Keratinocyte (primary cell): ENCODE data around the gene SLC35A1. TPM values are rescaled to one million over a fixed set of nuclear protein-coding genes. Genes with fewer than 3 reads are reported as not detected.

Source experiments
- DNase-seq: peaks from one replicate; pipeline ENCODE4 v3.0.0-alpha.2; 2011; ENCODE audit warnings: low read depth, missing footprints, low spot score
- FAIRE-seq: peaks from 2 replicates; lab custom pipeline; 2011; peaks lifted over from hg19 to GRCh38; lab: Jason Lieb, UNC
- H2AFZ ChIP-seq: 2 replicates; pipeline ENCODE4 v1.6.0; 2012; ENCODE audit warnings: low read length, control low read depth, inconsistent platforms; ENCODE audit not compliant: control insufficient read depth
- H3K27ac ChIP-seq: 2 replicates; pipeline ENCODE4 v1.5.1; 2011; ENCODE audit warnings: low read length; ENCODE audit not compliant: control insufficient read depth, insufficient read depth
- H3K27me3 ChIP-seq: 3 replicates; pipeline ENCODE4 v1.6.0; 2011; ENCODE audit warnings: low read length; ENCODE audit not compliant: control insufficient read depth, insufficient read depth; ENCODE audit errors: extremely low read depth
- H3K36me3 ChIP-seq, 2 experiments: 2 replicates in 1 of 2; 3 replicates in 1 of 2; pipeline ENCODE4 v1.5.1; 2011; ENCODE audit warnings: low read length in 2 of 2, mild to moderate bottlenecking in 1 of 2; ENCODE audit not compliant: control insufficient read depth in 2 of 2, insufficient read depth in 2 of 2; ENCODE audit errors: extremely low read depth in 1 of 2
- H3K4me1 ChIP-seq: 3 replicates; pipeline ENCODE4 v1.5.1; 2011; ENCODE audit warnings: low read length; ENCODE audit not compliant: control insufficient read depth, insufficient read depth; ENCODE audit errors: extremely low read depth
- H3K4me2 ChIP-seq: 3 replicates; pipeline ENCODE4 v1.6.0; 2011; ENCODE audit warnings: low read depth, low read length; ENCODE audit not compliant: control insufficient read depth, insufficient read depth; ENCODE audit errors: extremely low read depth
- H3K4me3 ChIP-seq, 3 experiments: fragments of 200-600 bp in 1 of 3; sonication (generic) in 1 of 3; 2 replicates in 2 of 3; 3 replicates in 1 of 3; pipeline ENCODE4 v1.5.1; 2011 to 2016; ENCODE audit warnings: low read length in 3 of 3, mild to moderate bottlenecking in 3 of 3, control low read depth in 2 of 3, inconsistent platforms in 1 of 3, low read depth in 1 of 3, mixed read lengths in 1 of 3, mixed run types in 1 of 3, moderate library complexity in 1 of 3; ENCODE audit not compliant: control insufficient read depth in 2 of 3, insufficient read depth in 2 of 3; ENCODE audit errors: extremely low read depth in 1 of 3
- H3K79me2 ChIP-seq: 2 replicates; pipeline ENCODE4 v1.6.0; 2012; ENCODE audit warnings: low read length; ENCODE audit not compliant: control insufficient read depth, insufficient read depth
- H3K9ac ChIP-seq: 3 replicates; pipeline ENCODE4 v1.6.0; 2011; ENCODE audit warnings: low read length; ENCODE audit not compliant: control insufficient read depth, insufficient read depth; ENCODE audit errors: extremely low read depth
- H3K9me1 ChIP-seq: 3 replicates; pipeline ENCODE4 v1.6.0; 2011; ENCODE audit warnings: low read length; ENCODE audit not compliant: control insufficient read depth, insufficient read depth; ENCODE audit errors: extremely low read depth
- H3K9me3 ChIP-seq: 2 replicates; pipeline ENCODE4 v1.5.1; 2012; ENCODE audit warnings: low read depth, low read length; ENCODE audit not compliant: control insufficient read depth
- H4K20me1 ChIP-seq: 3 replicates; pipeline ENCODE4 v1.6.0; 2011; ENCODE audit warnings: low read length; ENCODE audit not compliant: control insufficient read depth, insufficient read depth; ENCODE audit errors: extremely low read depth
- EZH2 ChIP-seq: IDR thresholded peaks from one replicate; pipeline ENCODE4 v1.6.1; 2012; ENCODE audit warnings: inconsistent platforms, mild to moderate bottlenecking, low read length, moderate library complexity
- dilution Hi-C: fragments of 300-500 bp; cut with MboI; formaldehyde crosslinking; loops from one replicate; pipeline ENCODE4 v1.7.0; 2020; ENCODE audit warnings: low sequenced_read_pairs; ENCODE audit not compliant: extremely low pct_ligation_motif_present
- polyA plus RNA-seq, 5 experiments: library from polyadenylated mRNA; depleted of rRNA in 3 of 5; stranded (reverse) in 3 of 5; stranded (forward) in 1 of 5; unstranded in 1 of 5; fragments of >200 nt; gene quantifications; 1 replicate in 1 of 5; 2 replicates in 3 of 5; 3 replicates in 1 of 5; pipeline versions ENCODE4 v1.2.1 to v1.2.3, GENCODE V29; 2011 to 2012; ENCODE audit warnings: missing spikeins in 2 of 5, low read depth in 1 of 5, low replicate concordance in 1 of 5
- TF ChIP-seq, protein P1 (sequence below), 3 experiments: IDR thresholded peaks in 1 of 3; conservative IDR thresholded peaks in 1 of 3; optimal IDR thresholded peaks in 1 of 3; 2 replicates in 2 of 3; 3 replicates in 1 of 3; pipeline versions ENCODE3 to v1.5.1; 2011; ENCODE audit warnings: low read length in 3 of 3, mild to moderate bottlenecking in 3 of 3, moderate library complexity in 2 of 3, control low read depth in 1 of 3, inconsistent platforms in 1 of 3; ENCODE audit not compliant: insufficient read depth in 2 of 3; ENCODE audit errors: extremely low read depth in 1 of 3

Gene SLC35A1
- polyA plus RNA-seq, 1 donor (not counting 4 experiments of a cell fraction or from before 2014, with no cell fraction given): 25.1 TPM

DNA sequence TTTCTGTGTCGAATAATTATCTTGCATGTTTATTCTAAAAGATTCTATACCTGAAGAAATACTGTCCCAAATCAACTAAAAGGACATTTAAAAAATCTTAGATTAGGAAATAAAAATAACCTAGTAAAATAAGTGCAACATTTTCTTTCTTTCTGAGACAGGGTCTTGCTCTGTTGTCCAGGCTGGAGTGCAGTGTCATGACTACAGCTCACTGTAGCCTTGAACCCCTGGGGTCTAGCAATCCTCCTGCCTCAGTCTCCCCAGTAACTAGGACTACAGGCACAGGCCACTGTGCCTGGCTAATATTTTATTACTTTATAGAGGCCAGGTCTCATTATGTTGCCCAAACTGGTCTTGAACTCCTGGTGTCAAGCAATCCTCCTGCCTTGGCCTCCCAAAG, 68.3 kb downstream of the SLC35A1 start:
- no peaks in the 10 kb centered on the region for H3K9me1 ChIP-seq
- H3K9me3 ChIP-seq: no peaks in the 10 kb centered on the region
- no peak overlapping the region for H3K4me2 ChIP-seq
- TF ChIP-seq EZH2: no peak
- TF ChIP-seq, protein P1, sequence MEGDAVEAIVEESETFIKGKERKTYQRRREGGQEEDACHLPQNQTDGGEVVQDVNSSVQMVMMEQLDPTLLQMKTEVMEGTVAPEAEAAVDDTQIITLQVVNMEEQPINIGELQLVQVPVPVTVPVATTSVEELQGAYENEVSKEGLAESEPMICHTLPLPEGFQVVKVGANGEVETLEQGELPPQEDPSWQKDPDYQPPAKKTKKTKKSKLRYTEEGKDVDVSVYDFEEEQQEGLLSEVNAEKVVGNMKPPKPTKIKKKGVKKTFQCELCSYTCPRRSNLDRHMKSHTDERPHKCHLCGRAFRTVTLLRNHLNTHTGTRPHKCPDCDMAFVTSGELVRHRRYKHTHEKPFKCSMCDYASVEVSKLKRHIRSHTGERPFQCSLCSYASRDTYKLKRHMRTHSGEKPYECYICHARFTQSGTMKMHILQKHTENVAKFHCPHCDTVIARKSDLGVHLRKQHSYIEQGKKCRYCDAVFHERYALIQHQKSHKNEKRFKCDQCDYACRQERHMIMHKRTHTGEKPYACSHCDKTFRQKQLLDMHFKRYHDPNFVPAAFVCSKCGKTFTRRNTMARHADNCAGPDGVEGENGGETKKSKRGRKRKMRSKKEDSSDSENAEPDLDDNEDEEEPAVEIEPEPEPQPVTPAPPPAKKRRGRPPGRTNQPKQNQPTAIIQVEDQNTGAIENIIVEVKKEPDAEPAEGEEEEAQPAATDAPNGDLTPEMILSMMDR (optimal IDR thresholded peaks at IDR 0.05 in 1 of 3, IDR thresholded peaks at IDR 0.05 in 1 of 3, conservative IDR thresholded peaks at IDR 0.05 in 1 of 3; ENCODE audit: extremely low read depth in 1 of 3, insufficient read depth in 2 of 3, low read length in 3 of 3): no peak
- no peak overlapping the region for H2AFZ ChIP-seq
- no peak overlapping the region for H3K9ac ChIP-seq
- FAIRE-seq (no peak), DNase-seq (no peak)
- H3K79me2 ChIP-seq: no peaks in the 10 kb centered on the region
- no peak overlapping the region for H3K27ac ChIP-seq
- no peaks in the 10 kb centered on the region for H3K4me1 ChIP-seq
- H3K4me3 ChIP-seq: no peak overlapping the region
- peaks cover 11 to 13% of the 10 kb centered on the region in 2 experiments for H3K36me3 ChIP-seq
- H3K27me3 ChIP-seq: no peaks in the 10 kb centered on the region
- H4K20me1 ChIP-seq: no peaks in the 10 kb centered on the region
- dilution Hi-C loops: no loop called here

DNA sequence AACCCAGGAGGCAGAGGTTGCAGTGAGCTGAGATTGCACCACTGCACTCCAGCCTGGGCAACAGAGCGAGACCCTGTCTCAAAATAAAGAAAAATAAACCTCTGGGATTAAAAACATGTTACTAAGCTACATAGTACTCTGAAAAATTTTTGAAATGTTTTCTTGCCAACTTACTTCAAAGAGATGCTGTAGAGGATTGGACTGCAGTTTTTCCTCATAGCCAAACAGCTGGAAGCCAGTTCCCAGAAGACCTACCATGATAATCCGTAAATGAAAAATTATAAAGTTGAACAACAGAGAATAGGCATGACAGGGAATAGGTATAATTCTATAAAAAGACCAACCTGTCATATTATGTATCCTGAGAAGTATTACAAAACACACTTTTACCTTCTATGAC, 69.0 kb downstream of the SLC35A1 start:
- H3K36me3 ChIP-seq: peaks cover 11 to 13% of the 10 kb centered on the region in 2 experiments
- no peaks in the 10 kb centered on the region for H3K79me2 ChIP-seq
- FAIRE-seq: no peak

More for the DNA sequence above, 69.0 kb downstream of the SLC35A1 start:
- TF ChIP-seq EZH2: no peak
- TF ChIP-seq, protein P1 (optimal IDR thresholded peaks at IDR 0.05 in 1 of 3, IDR thresholded peaks at IDR 0.05 in 1 of 3, conservative IDR thresholded peaks at IDR 0.05 in 1 of 3; ENCODE audit: extremely low read depth in 1 of 3, insufficient read depth in 2 of 3, low read length in 3 of 3): no peak
- Histone ChIP-seq H3K27me3 (no peaks in the 10 kb centered on the region), H3K4me3 (no peak overlapping the region), H3K27ac (no peak overlapping the region), H4K20me1 (no peaks in the 10 kb centered on the region), H2AFZ (no peak overlapping the region), H3K4me2 (no peak overlapping the region), H3K9me3 (no peaks in the 10 kb centered on the region), H3K9me1 (no peaks in the 10 kb centered on the region), H3K4me1 (no peaks in the 10 kb centered on the region), H3K9ac (no peak overlapping the region)
- dilution Hi-C loops: no loop called here
- no peak for DNase-seq
